Testis (tissue), 3 donors: ENCODE results near the gene HMG20A. TPM values are rescaled to one million over a fixed set of nuclear protein-coding genes. Genes with fewer than 3 reads are reported as not detected.

Experiments used
- DNase-seq: peaks from one replicate; pipeline ENCODE4 v3.0.0-alpha.2; 2019
- H3K27ac ChIP-seq, 2 donors: fragments of 200-600 bp; sonication (generic); one replicate each; pipeline ENCODE4 v1.5.1; 2019
- H3K27me3 ChIP-seq: fragments of 200-600 bp; sonication (generic); one replicate; pipeline ENCODE4 v1.5.1; 2019
- H3K36me3 ChIP-seq: fragments of 200-600 bp; sonication (generic); one replicate; pipeline ENCODE4 v1.5.1; 2017; ENCODE audit warnings: low read depth; ENCODE audit errors: missing control alignments
- H3K4me1 ChIP-seq: fragments of 200-600 bp; sonication (generic); one replicate; pipeline ENCODE4 v1.5.1; 2019
- H3K4me3 ChIP-seq, 2 donors: fragments of 200-600 bp; sonication (generic); one replicate each; pipeline ENCODE4 v1.5.1; 2017 to 2019
- H3K9me3 ChIP-seq: fragments of 200-600 bp; sonication (generic); one replicate; pipeline ENCODE4 v1.5.1; 2017
- POLR2A ChIP-seq: fragments of 450-650 bp; IDR thresholded peaks from one replicate; pipeline ENCODE4 v1.6.1; 2017; ENCODE audit warnings: antibody characterized with exemption, mild to moderate bottlenecking, moderate library complexity
- WGBS, 2 donors: methylation state at CpG; one replicate each; pipeline ENCODE4 v1.1.5; 2018; 5-methylcytosine and 5-hydroxymethylcytosine counted together
- intact Hi-C: fragments of 100-400 bp; cut with DNase I; formaldehyde crosslinking; loops from one replicate; pipeline ENCODE4 v1.15.1; 2023; ENCODE audit warnings: low total_unique reads
- polyA plus RNA-seq: library from polyadenylated mRNA; stranded (reverse); fragments of 350-450 nt; fragmentation: Illumina TruSeq; extraction: RNeasy Lipid Tissue Mini Kit (QIAGEN cat#74804); gene quantifications from one replicate; pipeline ENCODE4 v1.2.3, GENCODE V29; 2014; ENCODE audit warnings: low read depth, low replicate concordance; ENCODE audit not compliant: insufficient read depth
- total RNA-seq, 2 donors: library from RNA; depleted of rRNA; stranded (reverse); fragments of >200 nt; gene quantifications; one replicate each; pipeline ENCODE4 v1.2.3, GENCODE V29; 2016
- TF ChIP-seq, protein P1 (sequence below), 3 experiments: fragments of 450-650 bp in 2 of 3; fragments of 200-600 bp in 1 of 3; sonication (generic) in 1 of 3; IDR thresholded peaks; one replicate each; pipeline ENCODE4 v1.5.1; 2016 to 2019; ENCODE audit warnings: antibody characterized with exemption in 3 of 3, mild to moderate bottlenecking in 2 of 3, moderate library complexity in 1 of 3

The HMG20A gene
- total and polyA plus RNA-seq, 3 donors from 2014 or later = 44.2 to 87.7 (median 76.9) TPM

DNA sequence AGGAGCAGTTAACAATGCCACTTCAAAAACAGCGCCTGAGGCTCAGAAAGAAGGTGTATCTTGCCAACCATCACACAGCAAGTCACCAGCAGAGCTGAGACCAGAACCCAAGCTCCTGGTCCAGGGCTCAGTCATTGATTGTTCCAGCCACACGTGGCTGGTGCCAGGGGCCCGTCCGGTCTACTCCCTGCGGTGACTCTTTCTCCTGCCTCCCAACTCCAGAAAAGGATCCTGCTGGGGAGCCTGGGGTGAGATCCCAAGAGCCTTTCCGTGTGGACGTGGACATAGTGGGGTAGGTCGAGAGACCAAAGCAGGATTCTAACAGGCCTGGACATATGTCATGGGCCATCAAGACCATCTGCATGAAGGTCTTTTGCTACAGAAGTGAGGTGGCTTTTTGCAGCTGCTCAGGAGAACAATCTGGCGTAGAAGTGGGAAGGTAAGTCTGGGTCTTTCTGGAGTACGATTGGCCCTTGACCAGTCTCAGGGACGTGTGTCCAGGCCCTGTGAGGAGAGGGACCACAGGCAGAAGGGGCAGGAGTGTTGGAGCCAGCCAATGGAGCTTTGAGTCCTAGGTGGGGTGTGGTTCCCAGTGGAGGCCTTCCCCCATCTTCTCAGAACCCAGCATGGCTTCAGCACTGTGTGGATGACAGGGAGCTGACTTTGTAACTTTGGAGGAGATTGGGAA, 105.4 kb downstream of the HMG20A start:
- Histone ChIP-seq H3K4me1 (peaks cover 25% of the 10 kb centered on the region), H3K27me3 (no peaks in the 10 kb centered on the region), H3K27ac (no peak overlapping the region), H3K9me3 (no peaks in the 10 kb centered on the region), H3K4me3 (no peak overlapping the region), H3K36me3 (no peaks in the 10 kb centered on the region)
- TF ChIP-seq POLR2A = no peak
- TF ChIP-seq, protein P1, sequence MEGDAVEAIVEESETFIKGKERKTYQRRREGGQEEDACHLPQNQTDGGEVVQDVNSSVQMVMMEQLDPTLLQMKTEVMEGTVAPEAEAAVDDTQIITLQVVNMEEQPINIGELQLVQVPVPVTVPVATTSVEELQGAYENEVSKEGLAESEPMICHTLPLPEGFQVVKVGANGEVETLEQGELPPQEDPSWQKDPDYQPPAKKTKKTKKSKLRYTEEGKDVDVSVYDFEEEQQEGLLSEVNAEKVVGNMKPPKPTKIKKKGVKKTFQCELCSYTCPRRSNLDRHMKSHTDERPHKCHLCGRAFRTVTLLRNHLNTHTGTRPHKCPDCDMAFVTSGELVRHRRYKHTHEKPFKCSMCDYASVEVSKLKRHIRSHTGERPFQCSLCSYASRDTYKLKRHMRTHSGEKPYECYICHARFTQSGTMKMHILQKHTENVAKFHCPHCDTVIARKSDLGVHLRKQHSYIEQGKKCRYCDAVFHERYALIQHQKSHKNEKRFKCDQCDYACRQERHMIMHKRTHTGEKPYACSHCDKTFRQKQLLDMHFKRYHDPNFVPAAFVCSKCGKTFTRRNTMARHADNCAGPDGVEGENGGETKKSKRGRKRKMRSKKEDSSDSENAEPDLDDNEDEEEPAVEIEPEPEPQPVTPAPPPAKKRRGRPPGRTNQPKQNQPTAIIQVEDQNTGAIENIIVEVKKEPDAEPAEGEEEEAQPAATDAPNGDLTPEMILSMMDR (IDR thresholded peaks at IDR 0.05) = no peak
- 88 to 96% methylated on average over 8 to 11 of the region's 11 CpGs for WGBS, 2 donors
- DNase-seq = no peak
- intact Hi-C loops = no loop called here

DNA sequence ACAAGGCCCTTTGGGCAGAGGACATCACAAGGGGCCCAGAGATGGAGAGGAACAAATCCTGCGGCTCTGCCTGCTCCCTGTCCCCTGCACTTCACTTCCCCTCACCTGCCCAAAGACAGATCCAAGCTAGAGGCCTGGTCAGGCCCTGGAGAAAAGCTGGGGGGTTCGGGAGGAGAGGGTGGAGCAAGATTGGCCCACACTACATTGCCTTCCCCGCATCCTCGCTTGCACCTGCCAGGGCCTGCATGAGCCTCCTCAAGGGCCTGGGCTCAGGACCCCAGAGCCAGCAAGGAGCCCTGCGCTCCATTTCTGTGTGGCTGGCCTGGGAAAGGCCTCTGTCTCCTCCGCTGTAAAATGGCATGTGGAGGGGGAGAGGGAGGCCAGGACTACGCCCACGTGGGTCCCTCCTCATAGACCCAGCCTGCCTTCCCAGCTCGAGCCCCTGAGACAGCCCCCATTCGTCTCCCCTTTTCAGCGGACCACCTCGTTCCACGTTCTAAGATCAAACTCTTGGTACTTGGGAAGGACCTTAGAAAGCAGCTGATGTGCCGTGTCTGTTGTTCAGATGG, 106.0 kb downstream of the HMG20A start:
- 87 to 91% methylated on average over 12 to 14 of the region's 14 CpGs for WGBS, 2 donors
- Histone ChIP-seq H3K27ac (peak overlapping the region; percentile 13 to 20), H3K27me3 (no peaks in the 10 kb centered on the region), H3K4me1 (peaks cover 25% of the 10 kb centered on the region), H3K4me3 (no peak overlapping the region), H3K9me3 (no peaks in the 10 kb centered on the region), H3K36me3 (no peaks in the 10 kb centered on the region)
- intact Hi-C loops = no loop called here
- DNase-seq = no peak
- TF ChIP-seq, protein P1 (IDR thresholded peaks at IDR 0.05) = no peak
- no peak for TF ChIP-seq POLR2A

DNA sequence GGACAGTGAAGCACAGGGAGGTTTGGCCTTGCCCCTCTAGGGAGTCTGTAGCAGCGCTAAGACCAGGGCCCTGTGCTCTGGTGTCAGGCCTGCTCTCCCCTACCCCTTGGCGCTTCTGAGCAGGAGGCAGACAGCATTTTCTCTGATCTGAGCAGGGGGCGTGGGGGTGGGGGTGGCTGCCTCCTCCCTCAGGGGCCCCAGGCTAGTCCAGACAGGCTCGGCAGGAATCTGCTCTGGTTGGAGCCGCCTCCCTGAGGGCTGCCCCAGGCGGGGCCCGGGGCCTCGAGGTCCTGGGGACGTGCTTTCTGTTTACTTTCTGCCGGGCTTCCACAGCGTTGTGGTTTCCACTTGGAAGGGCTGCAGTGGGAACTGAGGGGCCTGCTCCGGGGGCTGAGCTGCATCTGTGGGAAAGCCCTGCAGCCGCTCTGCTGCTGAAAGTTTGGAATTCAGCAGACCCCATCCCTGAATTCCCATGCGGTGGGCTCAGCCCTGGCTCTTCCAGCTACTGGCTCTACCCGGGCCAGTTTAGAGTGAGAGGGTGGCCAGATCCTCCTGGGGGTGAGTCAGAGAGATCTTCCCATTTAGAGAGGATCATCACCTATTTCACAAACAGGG, 106.6 kb downstream of the HMG20A start:
- intact Hi-C loops = no loop called here
- no peak overlapping the region for H3K4me3 ChIP-seq
- no peaks in the 10 kb centered on the region for H3K36me3 ChIP-seq
- 45 to 57% methylated on average over 2 to 15 of the region's 15 CpGs for WGBS, 2 donors
- H3K4me1 ChIP-seq = peaks cover 25% of the 10 kb centered on the region
- no peak for DNase-seq
- no peaks in the 10 kb centered on the region for H3K27me3 ChIP-seq
- TF ChIP-seq, protein P1 (IDR thresholded peaks at IDR 0.05) = no peak
- TF ChIP-seq POLR2A = no peak
- H3K9me3 ChIP-seq = no peaks in the 10 kb centered on the region
- peak overlapping the region; percentile 13 to 20 for H3K27ac ChIP-seq

DNA sequence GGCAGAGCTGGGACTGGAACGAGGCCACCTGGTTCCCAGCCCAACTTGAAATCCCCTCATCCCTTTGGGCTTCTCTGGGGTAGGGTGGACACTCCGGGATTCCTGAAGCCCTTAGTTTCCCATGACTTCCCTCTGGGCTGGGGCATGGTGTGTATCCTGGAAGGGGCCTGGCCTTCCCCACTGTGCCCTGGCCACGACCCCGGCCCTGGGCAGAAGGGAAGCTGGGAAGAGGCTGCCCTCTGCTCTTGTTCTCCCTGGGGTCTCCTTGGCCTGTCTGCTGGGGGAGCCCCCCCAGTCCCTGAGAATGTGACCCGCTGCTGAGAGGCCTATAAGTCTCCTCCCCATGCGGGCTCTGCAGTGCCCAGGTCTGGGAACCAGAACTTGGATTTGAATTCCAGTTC, 107.1 kb downstream of the HMG20A start:
- 75 to 90% methylated on average over 2 to 6 of the region's 6 CpGs for WGBS, 2 donors
- Histone ChIP-seq H3K4me3 (no peak overlapping the region), H3K9me3 (no peaks in the 10 kb centered on the region), H3K4me1 (peaks cover 25% of the 10 kb centered on the region), H3K36me3 (no peaks in the 10 kb centered on the region), H3K27ac (peak overlapping the region in 1 of 2 donors; percentile 20), H3K27me3 (no peaks in the 10 kb centered on the region)
- intact Hi-C loops = no loop called here
- no peak for DNase-seq
- no peak for TF ChIP-seq POLR2A
- TF ChIP-seq, protein P1 (IDR thresholded peaks at IDR 0.05) = no peak
